HG02759 (cell line): Measurements from ENCODE around the gene DDX19B.
"Not testable (repeated sequence)": the region's sequence is repeated elsewhere in the genome, so short reads cannot be mapped to it uniquely, and the experiment has no call there.

Experiments
- ATAC-seq: cut with Tn5 transposase; IDR thresholded peaks from one replicate; pipeline ENCODE4 v1.9.1; 2021; ENCODE audit warnings: mild to moderate bottlenecking, moderate library complexity; ENCODE audit not compliant: unreplicated experiment

DDX19B gene

DNA sequence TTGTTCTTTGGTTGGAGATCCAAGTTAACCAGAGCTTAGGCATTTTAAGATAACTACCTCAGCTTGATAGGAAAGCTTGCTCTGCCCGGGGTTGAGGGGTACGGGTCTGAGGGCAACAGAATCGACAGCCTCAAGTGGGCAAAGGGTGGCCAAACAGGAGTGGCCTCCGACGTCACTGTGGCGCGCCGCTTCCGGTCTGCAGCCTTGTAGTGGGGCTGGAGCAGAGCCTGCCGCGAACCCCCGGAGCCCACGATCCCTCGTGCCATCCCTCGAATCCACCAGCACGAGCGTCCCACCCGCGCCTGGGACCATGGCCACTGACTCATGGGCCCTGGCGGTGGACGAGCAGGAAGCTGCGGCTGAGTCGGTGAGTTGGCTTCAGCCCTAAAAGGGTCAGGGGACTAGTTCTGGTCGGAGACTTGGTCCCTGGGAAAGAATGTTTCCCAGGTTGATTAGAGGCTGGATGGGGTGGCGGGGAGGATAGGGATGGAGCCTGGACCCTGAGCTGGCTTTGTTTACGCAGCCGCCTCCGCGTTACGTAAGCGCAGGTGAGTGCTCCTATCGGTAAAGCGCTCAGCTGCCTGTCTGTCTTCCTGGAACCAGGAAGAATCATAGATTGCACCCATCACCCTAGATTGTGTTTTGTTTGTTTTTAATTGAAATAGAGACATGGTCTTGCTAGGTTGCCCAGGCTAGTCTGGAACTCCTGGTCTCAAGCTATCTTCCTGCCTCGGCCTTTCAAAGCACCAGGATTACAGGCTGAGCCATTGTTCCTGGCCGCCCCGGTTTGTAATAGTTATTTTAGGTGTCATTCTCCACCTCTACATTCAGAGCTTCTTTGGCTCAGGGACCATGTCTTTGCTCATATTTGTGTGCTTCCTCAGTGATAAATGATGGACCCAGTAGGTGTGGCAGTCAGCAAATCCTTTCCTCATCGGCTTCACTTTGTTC lies at the start of gene DDX19B:
TSS of gene DDX19B (plus strand) at position 199 of the 951 bp plus-strand sequence. CDS start at position 311, 112 bp downstream.
- ATAC-seq: peak; percentile 91

DNA sequence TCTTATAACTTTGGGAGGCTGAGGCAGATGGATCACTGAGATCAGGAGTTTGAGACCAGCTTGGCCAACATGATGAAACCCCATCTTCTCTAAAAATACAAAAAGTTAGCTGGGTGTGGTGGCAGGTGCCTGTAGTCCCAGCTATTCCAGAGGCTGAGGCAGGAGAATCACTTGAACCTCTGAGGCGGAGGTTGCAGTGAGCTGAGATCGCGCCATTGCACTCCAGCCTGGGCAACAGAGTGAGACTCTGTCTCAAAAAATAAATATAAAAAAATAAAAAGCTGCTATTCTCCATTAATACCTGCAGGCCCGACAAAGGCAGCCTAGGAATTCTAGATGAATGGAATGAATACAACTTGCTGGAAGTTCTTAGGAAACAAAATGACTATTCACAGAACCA lies 49.3 kb upstream of the DDX19B start:
- ATAC-seq: not testable (repeated sequence)

DNA sequence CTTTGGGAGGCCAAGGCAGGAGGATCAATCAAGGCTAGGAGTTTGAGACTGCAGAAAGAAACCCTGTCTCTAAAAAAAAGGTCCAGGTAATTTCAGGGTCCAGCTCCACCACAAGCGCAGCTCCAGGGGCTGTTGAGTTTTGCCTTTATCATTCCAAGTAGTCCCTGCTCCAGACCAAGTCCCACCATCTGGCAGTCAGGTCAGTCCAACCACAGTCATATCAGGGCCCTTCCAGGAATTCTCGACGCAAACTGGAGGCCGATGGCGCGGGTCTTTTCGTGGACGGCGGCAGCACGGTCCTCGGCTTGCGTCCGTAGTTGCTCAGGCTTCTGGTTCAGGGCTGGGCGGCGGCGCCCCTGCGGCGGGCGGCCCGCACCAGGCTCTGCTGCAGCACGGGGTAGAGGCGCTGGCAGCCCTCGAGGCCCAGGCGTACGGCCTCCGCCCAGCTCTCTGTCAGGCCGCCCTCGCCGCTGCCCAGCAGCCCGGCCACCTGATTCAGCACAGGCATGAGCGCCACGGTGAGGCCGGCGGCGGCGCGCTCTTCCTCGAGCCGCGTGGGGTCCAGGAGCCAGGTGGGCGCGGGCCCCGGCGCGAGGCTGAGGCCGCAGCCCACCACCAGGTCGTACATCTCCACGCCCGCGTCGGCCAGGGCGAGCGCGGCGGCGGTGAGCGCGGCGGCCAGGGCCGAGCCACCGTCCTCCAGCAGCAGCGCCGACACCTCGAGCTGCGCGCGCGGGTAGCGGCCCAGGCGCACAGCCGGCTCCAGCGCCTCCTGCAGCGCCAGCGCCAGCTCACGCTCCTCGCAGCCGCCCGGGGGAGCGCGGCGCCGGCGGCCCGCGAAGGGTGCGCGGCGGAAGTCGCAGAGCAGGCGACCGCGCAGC lies 48.0 kb upstream of the DDX19B start:
- ATAC-seq: peak; percentile 57

DNA sequence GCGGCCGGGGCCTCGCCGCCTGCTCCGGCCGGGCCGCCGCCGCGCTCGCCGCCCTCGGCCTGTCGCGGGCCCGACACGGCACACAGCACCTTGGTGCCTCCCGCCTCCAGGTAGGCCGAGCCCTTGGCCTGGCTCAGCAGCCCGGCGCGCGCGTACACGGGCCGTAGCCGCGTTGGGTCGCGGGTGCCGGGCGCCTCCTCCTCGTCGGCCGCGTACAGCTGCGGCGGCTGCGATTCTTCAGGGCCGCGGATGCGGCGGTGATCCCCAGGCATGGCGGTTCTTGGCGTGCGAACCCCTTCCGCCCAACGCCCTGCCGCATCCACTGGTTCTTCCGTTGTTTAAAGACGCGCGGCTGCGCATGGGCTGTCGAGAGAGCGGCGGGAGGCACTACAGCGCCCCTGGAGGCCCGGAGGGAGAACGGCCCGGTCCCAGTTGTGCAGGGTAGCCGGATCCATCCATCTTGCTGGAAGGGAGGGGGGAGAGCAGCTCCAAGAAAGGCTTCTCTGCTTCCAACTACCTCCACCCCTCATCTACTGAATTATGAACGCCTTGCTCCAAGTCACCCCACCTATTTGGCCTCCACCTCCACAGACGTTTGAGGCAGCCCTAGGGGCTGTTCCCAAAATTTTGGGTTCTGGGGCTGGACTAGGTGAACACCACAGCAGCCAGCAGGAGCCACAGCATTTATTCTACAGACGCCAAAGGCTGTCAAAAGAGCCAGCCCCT lies 47.2 kb upstream of the DDX19B start, which contains the start of gene EXOSC6:
TSS of gene EXOSC6 (minus strand) at position 312 of the 726 bp plus-strand sequence. CDS start at position 272, 40 bp downstream.
- peak; percentile 88 for ATAC-seq

DNA sequence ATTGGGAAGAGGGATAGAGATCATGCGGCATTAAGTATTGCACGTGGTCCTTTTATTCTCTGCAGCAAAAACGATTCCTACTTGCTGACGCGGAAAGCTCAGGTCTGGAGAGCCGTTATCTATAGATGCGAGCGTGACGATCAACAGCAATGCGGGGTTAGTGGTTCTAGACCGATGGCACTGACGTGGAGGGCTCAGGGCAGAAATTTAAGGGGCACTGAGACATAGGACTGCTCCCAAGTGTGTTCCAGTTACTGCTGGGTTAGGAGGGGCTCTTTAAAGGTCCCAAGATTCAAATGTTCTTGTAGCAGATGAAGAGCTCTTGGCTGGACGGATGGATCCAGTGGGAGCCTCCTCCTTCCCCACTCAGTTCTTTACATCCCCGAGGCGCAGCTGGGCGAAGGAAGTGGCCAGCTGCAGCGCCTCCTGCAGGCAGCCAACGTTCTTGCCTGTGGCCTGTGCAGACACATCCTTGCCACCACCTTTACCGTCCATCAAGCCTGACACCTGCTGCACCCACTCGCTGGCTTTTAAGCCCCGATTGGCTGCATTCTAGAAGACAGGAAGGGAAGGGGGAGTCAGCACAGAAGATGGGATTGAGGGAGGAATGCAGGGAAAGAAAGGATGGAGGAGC lies 46.5 kb upstream of the DDX19B start:
- ATAC-seq: no peak

DNA sequence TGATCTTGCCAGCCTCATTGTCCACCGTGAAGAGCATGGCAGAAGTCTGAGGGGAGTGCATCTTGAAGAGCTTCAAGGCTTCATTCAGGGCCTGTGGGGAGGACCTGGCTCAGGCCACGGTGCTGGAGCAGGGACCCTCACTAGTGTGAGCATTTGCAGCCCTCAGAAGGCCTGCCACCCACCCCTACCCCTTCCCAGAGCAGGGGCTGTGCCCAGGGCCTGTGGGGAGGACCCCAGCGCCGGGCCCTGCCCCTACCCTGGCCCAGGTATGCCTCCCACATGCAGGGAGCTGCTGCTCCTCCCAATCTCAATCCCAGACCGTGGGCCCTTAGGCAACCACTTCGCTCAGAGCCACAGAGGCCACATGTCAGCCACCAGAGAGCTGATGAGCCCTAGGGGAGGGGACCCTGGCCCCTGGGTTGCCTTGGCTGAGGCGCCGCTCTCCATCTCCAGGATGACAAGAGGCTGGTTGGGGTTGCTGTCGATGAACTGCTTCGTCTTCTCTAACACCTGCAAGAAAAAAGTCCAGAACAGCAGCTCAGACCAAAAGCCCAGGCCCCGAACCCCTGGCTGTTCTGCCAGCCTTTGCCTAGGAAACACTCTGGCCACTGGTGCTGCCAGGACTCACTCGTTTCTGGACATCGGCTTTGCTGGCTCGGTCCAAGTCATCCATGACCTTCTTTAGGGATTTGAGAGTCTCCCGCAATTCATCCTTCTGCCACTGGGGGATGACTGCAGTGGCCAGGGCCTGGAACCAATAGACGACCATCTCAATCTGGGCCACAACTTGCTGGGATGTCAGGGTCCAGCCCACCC lies 45.5 kb upstream of the DDX19B start:
- no peak for ATAC-seq

DNA sequence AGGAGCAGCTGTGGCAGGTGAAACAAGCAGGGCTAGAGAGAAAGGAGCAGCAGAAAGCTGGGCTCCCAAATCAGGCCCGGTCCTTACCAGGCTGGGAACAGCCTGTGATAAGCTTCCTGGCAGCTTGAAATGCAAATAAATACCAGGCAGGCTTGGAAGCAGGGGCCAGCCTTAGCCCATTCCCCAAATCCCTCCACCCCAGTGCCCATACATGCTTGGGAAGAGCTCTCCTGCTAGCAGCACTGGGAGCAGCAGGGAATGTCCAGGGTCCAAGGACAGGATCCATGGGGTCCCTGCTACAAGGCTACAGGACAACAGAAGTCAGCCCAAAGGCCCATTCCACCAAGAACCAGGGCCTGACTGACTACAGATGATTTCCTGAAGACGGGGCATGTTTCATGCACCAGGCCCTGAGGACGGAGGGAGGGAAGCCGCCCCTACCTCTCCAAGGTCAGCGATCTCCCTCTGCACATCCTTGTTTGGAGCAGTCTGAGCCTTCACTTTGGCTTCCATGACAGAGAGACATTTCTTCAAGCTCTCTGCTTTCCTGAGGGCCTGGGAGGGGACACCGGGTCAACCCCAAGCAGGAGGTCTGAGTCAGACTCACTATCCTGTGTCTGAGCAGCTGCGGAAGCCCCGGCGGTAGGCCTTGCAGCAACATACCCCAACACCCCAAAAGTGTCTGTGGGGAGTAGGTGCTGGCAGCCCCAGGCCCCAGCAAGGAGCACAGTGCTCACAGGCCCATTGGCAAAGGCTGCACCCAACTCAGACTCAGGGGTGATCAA lies 44.6 kb upstream of the DDX19B start:
- no peak for ATAC-seq

DNA sequence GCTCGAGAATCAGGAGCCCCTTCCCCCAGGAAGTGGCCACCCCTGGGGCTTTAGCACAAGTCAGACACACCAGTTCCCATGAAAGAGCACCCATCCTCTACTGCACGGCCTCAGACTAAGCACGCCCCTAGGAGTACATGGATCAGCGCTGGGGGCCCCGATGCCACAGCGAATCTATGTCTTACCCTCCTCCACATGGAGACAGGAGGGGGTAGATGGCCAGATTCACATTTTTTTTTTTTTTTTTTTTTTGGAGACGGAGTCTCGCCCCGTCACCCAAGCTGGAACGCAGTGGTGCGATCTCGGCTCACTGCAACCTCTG lies 44.1 kb upstream of the DDX19B start:
- no peak for ATAC-seq

DNA sequence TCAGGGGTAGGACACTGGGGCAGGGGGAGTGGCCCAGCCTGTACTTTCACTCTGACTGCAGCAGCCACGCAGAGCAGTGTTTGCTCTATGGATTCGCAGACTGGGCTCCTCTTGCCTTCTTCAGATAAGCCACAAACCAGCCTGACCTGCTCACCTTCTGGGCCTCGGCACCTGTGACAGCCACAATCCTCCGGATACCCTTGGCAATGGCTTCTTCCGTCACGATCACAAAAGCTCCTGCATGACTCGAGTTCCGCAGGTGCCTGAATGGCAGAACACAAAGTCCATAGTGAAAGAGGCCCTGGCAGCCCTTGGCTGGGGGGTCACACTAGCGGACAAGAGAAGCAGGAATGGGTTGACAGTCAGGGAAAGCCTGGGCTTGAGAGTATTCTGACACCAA lies 43.4 kb upstream of the DDX19B start:
- ATAC-seq: no peak

DNA sequence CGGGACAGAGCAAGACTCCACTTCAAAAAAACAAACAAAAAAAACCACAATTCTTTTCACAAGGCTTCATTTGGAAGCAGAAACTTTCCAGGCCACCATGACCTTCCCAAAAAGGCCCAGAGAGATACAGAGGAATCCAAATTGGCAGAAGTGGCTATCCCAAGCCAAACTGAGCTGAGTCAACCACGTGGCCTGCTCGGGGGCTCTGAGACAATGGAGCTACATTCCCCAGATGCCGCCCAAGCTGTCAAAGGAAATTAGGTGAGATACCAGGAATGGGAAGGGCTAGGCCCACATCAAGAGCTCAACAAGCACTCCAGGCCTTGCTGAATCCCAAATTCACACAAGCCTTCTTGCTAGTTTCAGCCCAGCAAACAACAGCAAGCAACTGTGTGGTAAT lies 41.6 kb upstream of the DDX19B start:
- ATAC-seq: no peak

DNA sequence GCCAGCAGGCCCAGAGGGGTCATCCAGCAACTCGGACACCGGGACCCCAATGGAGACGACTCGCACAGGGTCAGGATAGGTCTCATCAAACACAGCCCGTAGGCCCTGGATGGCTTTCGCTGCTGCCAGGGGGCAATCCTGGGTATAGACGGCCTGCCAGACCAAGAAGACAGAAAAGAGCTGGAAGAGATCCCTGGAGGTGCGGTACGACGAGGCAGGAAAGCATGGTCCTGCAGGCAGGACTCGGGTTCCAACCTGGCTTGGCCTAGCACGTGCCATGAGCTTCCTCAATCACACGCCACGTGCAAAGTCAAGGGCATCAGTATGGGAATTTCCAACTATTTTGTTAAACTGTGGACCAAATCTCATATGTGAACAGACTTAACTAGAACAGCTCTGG lies 40.9 kb upstream of the DDX19B start:
- no peak for ATAC-seq

DNA sequence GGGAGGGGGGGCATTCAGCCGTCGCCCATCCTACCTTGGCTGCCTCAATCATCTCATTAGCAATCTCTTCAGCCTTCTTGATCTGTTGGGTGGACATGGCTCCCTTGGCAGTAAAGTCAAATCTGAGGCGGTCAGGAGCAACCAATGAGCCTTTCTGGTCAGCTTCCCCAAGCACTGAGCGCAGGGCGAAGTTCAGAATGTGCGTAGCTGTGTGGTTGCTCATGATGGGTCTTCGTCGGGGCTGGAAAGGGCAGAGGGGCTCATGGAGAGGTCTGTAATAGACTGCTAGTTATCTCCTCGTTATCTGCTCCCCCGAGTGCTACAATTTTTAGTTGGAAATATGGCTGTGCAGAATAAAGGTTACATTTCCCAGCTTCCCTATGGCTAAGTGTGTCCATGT lies 40.0 kb upstream of the DDX19B start:
- ATAC-seq: no peak

DNA sequence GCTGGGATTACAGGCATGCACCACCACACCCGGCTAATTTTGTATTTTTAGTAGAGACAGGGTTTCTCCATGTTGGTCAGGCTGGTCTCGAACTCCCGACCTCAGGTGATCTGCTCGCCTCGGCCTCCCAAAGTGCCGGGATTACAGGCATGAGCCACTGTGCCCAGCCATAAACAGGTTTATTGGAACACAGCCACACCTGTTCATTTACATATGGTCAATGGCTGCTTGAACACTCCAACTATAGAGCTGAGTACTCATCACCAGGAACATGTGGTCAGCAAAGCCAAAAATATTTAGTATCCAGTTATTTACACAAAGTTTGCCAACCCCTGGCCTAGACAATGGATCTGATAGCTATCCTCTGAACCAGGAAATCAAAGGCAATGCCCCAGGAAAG lies 39.1 kb upstream of the DDX19B start:
- ATAC-seq: not testable (repeated sequence)

DNA sequence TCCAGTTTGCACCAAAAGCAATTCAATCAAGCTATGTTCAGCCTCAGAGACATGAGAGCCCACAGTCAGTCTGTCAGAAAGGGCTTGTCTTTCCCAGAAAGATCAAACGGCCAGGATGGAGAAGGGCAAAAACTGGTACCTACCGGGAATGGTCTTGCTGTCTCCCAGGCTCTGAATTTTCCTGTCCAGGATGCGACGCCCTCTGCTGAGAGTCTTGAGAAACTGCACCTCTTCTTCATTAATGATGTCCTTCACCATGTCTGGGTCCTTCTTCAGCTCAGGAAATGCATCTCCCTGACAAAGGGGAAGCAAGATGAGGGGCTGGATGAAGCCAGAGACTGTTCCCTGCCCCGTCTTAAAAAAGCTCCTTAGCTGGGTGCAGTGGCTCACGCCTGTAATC lies 31.5 kb upstream of the DDX19B start:
- ATAC-seq: no peak

DNA sequence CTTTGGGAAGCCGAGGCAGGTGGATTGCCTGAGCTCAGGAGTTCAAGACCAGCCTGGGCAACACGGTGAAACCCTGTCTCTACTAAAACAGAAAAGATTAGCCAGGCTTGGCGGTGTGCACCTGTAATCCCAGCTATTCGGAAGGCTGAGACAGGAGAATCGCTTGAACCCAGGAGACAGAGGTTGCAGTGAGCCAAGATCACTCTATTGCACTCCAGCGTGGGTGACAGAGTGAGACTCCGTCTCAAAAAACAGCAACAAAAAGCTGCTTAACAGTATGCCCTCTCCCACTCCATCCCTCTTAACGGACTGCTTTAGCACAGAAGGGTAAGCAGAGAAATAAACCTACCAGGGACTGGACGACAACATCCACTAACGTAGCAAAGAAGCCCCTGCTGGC lies 31.1 kb upstream of the DDX19B start:
- not testable (repeated sequence) for ATAC-seq

DNA sequence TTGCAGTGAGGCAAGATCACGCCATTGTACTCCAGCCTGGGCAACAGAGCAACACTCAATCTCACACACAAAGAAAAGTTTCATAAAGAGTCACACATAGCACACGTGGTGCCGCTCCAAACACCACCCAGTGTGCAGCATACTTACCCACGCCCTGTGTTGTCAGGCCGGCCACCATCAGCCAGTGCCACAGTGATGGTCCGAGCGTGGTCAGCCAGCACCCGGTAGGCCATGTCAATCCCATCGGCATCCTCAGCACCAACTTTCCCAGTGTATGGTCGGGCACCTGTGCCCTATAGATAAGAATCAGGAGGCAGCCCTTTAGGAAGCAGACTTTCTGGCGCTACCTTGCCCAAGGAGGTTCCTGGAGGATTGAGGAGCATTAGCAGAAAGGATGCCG lies 29.5 kb upstream of the DDX19B start:
- ATAC-seq: no peak

DNA sequence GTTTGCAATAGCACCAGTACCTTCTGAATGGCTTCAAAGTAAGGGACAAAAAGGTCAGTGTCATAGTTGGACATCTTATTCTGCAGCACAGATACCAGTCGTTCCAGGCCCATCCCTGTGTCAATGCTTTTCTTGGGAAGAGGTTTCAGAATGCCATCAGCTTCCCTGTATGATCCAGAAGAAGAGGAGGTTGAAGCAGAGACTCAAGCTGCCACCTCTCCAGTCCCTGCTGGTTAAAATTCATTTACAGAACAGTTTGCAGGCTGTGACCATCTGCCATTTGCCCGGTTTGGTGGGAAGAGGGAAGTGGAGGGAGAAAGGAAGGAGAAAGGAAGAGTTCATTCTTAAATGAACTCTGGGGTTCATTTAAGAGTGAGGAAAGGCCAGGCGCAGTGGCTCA lies 28.8 kb upstream of the DDX19B start:
- ATAC-seq: no peak

DNA sequence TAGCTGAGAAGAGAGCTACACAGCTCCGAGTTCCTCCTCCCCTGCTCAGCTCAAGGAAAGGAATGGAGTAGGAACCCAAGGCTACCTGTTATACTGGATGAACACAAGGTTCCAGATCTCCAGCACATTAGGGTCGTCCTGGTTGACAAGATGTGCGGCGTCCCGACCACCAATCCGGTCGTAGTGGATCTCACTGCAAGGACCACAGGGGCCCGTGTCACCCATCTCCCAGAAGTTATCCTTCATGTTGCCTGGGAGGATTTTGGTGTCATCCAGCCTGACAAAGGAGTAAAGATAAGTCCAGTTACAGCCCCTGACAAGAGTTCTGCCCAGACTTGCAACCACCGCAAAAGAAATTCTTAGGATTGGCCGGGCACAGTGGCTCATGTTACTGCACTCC lies 27.3 kb upstream of the DDX19B start:
- ATAC-seq: no peak

DNA sequence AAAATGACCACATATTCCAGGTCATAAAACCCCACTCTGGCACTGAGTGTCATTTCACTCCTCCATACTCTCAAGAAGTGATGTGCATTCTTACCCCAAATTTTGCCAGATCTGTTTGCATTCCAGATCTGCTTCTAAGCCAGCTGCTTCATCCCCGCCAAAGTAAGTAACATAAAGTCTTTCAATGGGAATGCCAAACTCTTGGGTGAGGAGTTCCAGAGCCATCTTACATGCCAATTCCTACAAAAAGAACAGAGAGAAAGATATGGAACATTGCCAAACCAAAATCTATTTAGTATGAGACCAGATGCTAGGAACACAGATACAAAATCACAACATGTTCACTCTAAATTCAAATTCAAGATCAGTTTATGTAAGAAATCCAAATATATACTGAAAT lies 22.6 kb upstream of the DDX19B start:
- ATAC-seq: no peak
